ENCODE measurements around the gene TMEM164. TPM values are rescaled to one million over a fixed set of nuclear protein-coding genes. Genes with fewer than 3 reads are reported as not detected.

TMEM164 gene
- total RNA-seq, 1 experiment from 2014 or later: 32.6 TPM

- CTCF ChIA-PET: no interaction called here
- Mint-ChIP-seq H3K27me3 (ENCODE audit: unreplicated experiment) (no peaks in the 10 kb centered on the region), H3K36me3 (ENCODE audit: insufficient read depth, unreplicated experiment) (no peaks in the 10 kb centered on the region), H3K4me3 (ENCODE audit: low read depth, unreplicated experiment) (no peak overlapping the region), H3K4me1 (ENCODE audit: low read depth, unreplicated experiment) (no peaks in the 10 kb centered on the region), H3K27ac (ENCODE audit: unreplicated experiment) (no peak overlapping the region), H3K9me3 (ENCODE audit: low read depth, unreplicated experiment) (no peaks in the 10 kb centered on the region)
- BruUV-seq (replicated peaks): no TSS peak
- intact Hi-C loops (cut with micrococcal nuclease; ENCODE audit: unreplicated experiment): loop anchor here (5.0 kb wide), 1 partner anchor 155 kb away; the partner anchor contains the start of gene AMMECR1
- DNase-seq: no peak
- TF ChIP-seq CTCF (IDR thresholded peaks at IDR 0.05; ENCODE audit: unreplicated experiment): no peak
Measured at GRCh38 chrX:110162131-110162530, 159.2 kb downstream of the TMEM164 start.

GRCh38 chrX:110162867-110163266, 160.0 kb downstream of the TMEM164 start:
- Mint-ChIP-seq H3K4me1 (ENCODE audit: low read depth, unreplicated experiment) (no peaks in the 10 kb centered on the region), H3K36me3 (ENCODE audit: insufficient read depth, unreplicated experiment) (no peaks in the 10 kb centered on the region), H3K27ac (ENCODE audit: unreplicated experiment) (no peak overlapping the region), H3K27me3 (ENCODE audit: unreplicated experiment) (no peaks in the 10 kb centered on the region), H3K9me3 (ENCODE audit: low read depth, unreplicated experiment) (no peaks in the 10 kb centered on the region), H3K4me3 (ENCODE audit: low read depth, unreplicated experiment) (no peak overlapping the region)
- intact Hi-C loops (cut with micrococcal nuclease; ENCODE audit: unreplicated experiment): loop anchor here (5.0 kb wide), 1 partner anchor 154 kb away; the partner anchor contains the start of gene AMMECR1
- no peak for TF ChIP-seq CTCF (IDR thresholded peaks at IDR 0.05; ENCODE audit: unreplicated experiment)
- CTCF ChIA-PET: interaction anchor here (1.2 kb wide), 1 partner anchor 16 kb away, joined by 5 read pairs; no protein-coding TSS in a partner anchor
- BruUV-seq (replicated peaks): no TSS peak
- no peak for DNase-seq

- no peaks in the 10 kb centered on the region for H3K4me1 Mint-ChIP-seq (ENCODE audit: low read depth, unreplicated experiment)
- intact Hi-C loops (cut with micrococcal nuclease; ENCODE audit: unreplicated experiment): loop anchor here (5.0 kb wide), 1 partner anchor 154 kb away; the partner anchor contains the start of gene AMMECR1
- no peak overlapping the region for H3K27ac Mint-ChIP-seq (ENCODE audit: unreplicated experiment)
- no peaks in the 10 kb centered on the region for H3K27me3 Mint-ChIP-seq (ENCODE audit: unreplicated experiment)
- no peak for DNase-seq
- CTCF ChIA-PET: interaction anchor here (1.2 kb wide), 1 partner anchor 17 kb away, joined by 5 read pairs; no protein-coding TSS in a partner anchor
- TF ChIP-seq CTCF (IDR thresholded peaks at IDR 0.05; ENCODE audit: unreplicated experiment): no peak
- BruUV-seq (replicated peaks): no TSS peak
- peaks cover 1% of the 10 kb centered on the region for H3K36me3 Mint-ChIP-seq (ENCODE audit: insufficient read depth, unreplicated experiment)
- no peaks in the 10 kb centered on the region for H3K9me3 Mint-ChIP-seq (ENCODE audit: low read depth, unreplicated experiment)
- H3K4me3 Mint-ChIP-seq (ENCODE audit: low read depth, unreplicated experiment): no peak overlapping the region
Measured at GRCh38 chrX:110163488-110163887, 160.6 kb downstream of the TMEM164 start.

DNA sequence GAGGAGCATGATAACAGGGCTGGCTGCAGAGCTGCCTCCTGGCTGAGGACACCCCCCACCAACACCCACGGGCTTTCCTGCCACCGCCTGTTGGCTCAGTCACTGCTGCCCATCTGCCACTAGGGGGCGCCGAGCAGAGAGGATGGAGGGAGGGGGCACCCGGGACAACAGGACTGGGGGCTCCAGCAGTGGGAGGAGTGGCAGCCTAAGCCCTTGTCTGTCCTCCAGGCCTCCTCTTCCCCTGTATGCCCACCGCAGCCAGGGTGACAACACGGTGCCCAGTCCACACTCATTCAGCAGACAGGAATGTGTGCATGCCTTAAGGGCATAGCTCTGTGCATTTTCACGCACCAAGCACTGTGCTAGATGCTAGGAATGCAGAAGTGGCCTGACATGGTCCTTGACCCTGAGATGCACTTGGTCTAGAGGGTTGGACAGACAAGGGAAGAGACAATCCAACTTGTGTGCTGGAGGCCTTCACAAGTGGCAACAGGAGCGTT, 165.1 kb downstream of the TMEM164 start:
- Mint-ChIP-seq H3K4me1 (ENCODE audit: low read depth, unreplicated experiment) (peaks cover 5% of the 10 kb centered on the region), H3K27me3 (ENCODE audit: unreplicated experiment) (no peaks in the 10 kb centered on the region), H3K4me3 (ENCODE audit: low read depth, unreplicated experiment) (no peak overlapping the region), H3K27ac (ENCODE audit: unreplicated experiment) (no peak overlapping the region), H3K36me3 (ENCODE audit: insufficient read depth, unreplicated experiment) (peaks cover 11% of the 10 kb centered on the region), H3K9me3 (ENCODE audit: low read depth, unreplicated experiment) (no peaks in the 10 kb centered on the region)
- intact Hi-C loops (cut with micrococcal nuclease; ENCODE audit: unreplicated experiment): no loop called here
- peak; percentile 67 for TF ChIP-seq CTCF (IDR thresholded peaks at IDR 0.05; ENCODE audit: unreplicated experiment)
- CTCF ChIA-PET: interaction anchor here (1.0 kb wide), 1 partner anchor 250 kb away, joined by 3 read pairs; no protein-coding TSS in a partner anchor
- peak; percentile 32 for DNase-seq
- BruUV-seq (replicated peaks): no TSS peak
